Measurements from ENCODE around the gene PRKN. TPM values are rescaled to one million over a fixed set of nuclear protein-coding genes. Genes with fewer than 3 reads are reported as not detected.
A peak's percentile ranks its signal among the peaks of the same experiment; 100 is the strongest.

The PRKN gene
- total RNA-seq, 1 donor from 2014 or later = 1.3 TPM

GRCh38 chr6:161918109-161918531, 809.4 kb downstream of the PRKN start:
- peaks cover 28% of the 10 kb centered on the region for H3K4me1 ChIP-seq (ENCODE audit: insufficient read depth, low read length)
- H3K27ac ChIP-seq (ENCODE audit: low read depth, low read length) = peak overlapping the region; percentile 48
- H3K27me3 ChIP-seq (ENCODE audit: insufficient read depth, low read length) = no peaks in the 10 kb centered on the region
- H3K9me3 Mint-ChIP-seq (ENCODE audit: unreplicated experiment) = no peaks in the 10 kb centered on the region
- peak overlapping the region; percentile 53 for H3K4me3 ChIP-seq (ENCODE audit: insufficient read depth, low read depth, low read length)
- no peaks in the 10 kb centered on the region for H3K79me2 ChIP-seq (ENCODE audit: insufficient read depth, low read length)
- DNase-seq (ENCODE audit: low read depth) (peak; percentile 73), FAIRE-seq (no peak)
- peak overlapping the region; percentile 84 for H3K4me2 ChIP-seq (ENCODE audit: low read length)
- H3K36me3 ChIP-seq (ENCODE audit: insufficient read depth, low read length) = no peaks in the 10 kb centered on the region
- H4K20me1 ChIP-seq (ENCODE audit: insufficient read depth, low read length) = no peaks in the 10 kb centered on the region
- peak overlapping the region; percentile 69 for H3K9ac ChIP-seq (ENCODE audit: low read length)
- no peaks in the 10 kb centered on the region for H3K9me3 ChIP-seq (ENCODE audit: insufficient read depth, low read depth, low read length)
- H3K27me3 Mint-ChIP-seq (ENCODE audit: low read depth, unreplicated experiment) = no peaks in the 10 kb centered on the region
- H3K36me3 Mint-ChIP-seq (ENCODE audit: low read depth, unreplicated experiment) = no peaks in the 10 kb centered on the region
- H3K4me1 Mint-ChIP-seq (ENCODE audit: low read depth, unreplicated experiment) = peaks cover 13% of the 10 kb centered on the region
- TF ChIP-seq EZH2 (IDR thresholded peaks at IDR 0.05; ENCODE audit: insufficient read depth, low read length) = no peak
- TF ChIP-seq CTCF (IDR thresholded peaks at IDR 0.05; ENCODE audit: insufficient read depth, low read depth, low read length) = no peak
- no peak overlapping the region for H3K4me3 Mint-ChIP-seq (ENCODE audit: unreplicated experiment)
- no peak overlapping the region for H3K27ac Mint-ChIP-seq (ENCODE audit: unreplicated experiment)
- H2AFZ ChIP-seq (ENCODE audit: low read depth, low read length) = no peak overlapping the region

GRCh38 chr6:161917645-161918044, 809.9 kb downstream of the PRKN start:
- DNase-seq (ENCODE audit: low read depth) = peak; percentile 58
- H4K20me1 ChIP-seq (ENCODE audit: insufficient read depth, low read length) = no peaks in the 10 kb centered on the region
- no peak overlapping the region for H2AFZ ChIP-seq (ENCODE audit: low read depth, low read length)
- H3K4me3 Mint-ChIP-seq (ENCODE audit: unreplicated experiment) = no peak overlapping the region
- H3K27ac ChIP-seq (ENCODE audit: low read depth, low read length) = peak overlapping the region; percentile 48
- H3K4me1 ChIP-seq (ENCODE audit: insufficient read depth, low read length) = peaks cover 23% of the 10 kb centered on the region
- no peaks in the 10 kb centered on the region for H3K27me3 Mint-ChIP-seq (ENCODE audit: low read depth, unreplicated experiment)
- no peak overlapping the region for H3K27ac Mint-ChIP-seq (ENCODE audit: unreplicated experiment)
- H3K27me3 ChIP-seq (ENCODE audit: insufficient read depth, low read length) = no peaks in the 10 kb centered on the region
- H3K9me3 Mint-ChIP-seq (ENCODE audit: unreplicated experiment) = no peaks in the 10 kb centered on the region
- no peaks in the 10 kb centered on the region for H3K36me3 Mint-ChIP-seq (ENCODE audit: low read depth, unreplicated experiment)
- peak overlapping the region; percentile 84 for H3K4me2 ChIP-seq (ENCODE audit: low read length)
- no peaks in the 10 kb centered on the region for H3K36me3 ChIP-seq (ENCODE audit: insufficient read depth, low read length)
- H3K9ac ChIP-seq (ENCODE audit: low read length) = peak overlapping the region; percentile 69
- peak overlapping the region; percentile 53 for H3K4me3 ChIP-seq (ENCODE audit: insufficient read depth, low read depth, low read length)
- H3K9me3 ChIP-seq (ENCODE audit: insufficient read depth, low read depth, low read length) = no peaks in the 10 kb centered on the region
- peaks cover 13% of the 10 kb centered on the region for H3K4me1 Mint-ChIP-seq (ENCODE audit: low read depth, unreplicated experiment)
- FAIRE-seq = no peak
- TF ChIP-seq EZH2 (IDR thresholded peaks at IDR 0.05; ENCODE audit: insufficient read depth, low read length) (no peak), CTCF (IDR thresholded peaks at IDR 0.05; ENCODE audit: insufficient read depth, low read depth, low read length) (peak; percentile 35)
- H3K79me2 ChIP-seq (ENCODE audit: insufficient read depth, low read length) = no peaks in the 10 kb centered on the region

- Histone ChIP-seq H2AFZ (ENCODE audit: low read depth, low read length) (no peak overlapping the region), H3K4me1 (ENCODE audit: insufficient read depth, low read length) (peaks cover 14% of the 10 kb centered on the region), H4K20me1 (ENCODE audit: insufficient read depth, low read length) (no peaks in the 10 kb centered on the region), H3K36me3 (ENCODE audit: insufficient read depth, low read length) (no peaks in the 10 kb centered on the region), H3K27ac (ENCODE audit: low read depth, low read length) (no peak overlapping the region), H3K9ac (ENCODE audit: low read length) (no peak overlapping the region), H3K9me3 (ENCODE audit: insufficient read depth, low read depth, low read length) (no peaks in the 10 kb centered on the region), H3K27me3 (ENCODE audit: insufficient read depth, low read length) (no peaks in the 10 kb centered on the region), H3K4me2 (ENCODE audit: low read length) (no peak overlapping the region), H3K4me3 (ENCODE audit: insufficient read depth, low read depth, low read length) (no peak overlapping the region), H3K79me2 (ENCODE audit: insufficient read depth, low read length) (no peaks in the 10 kb centered on the region)
- no peaks in the 10 kb centered on the region for H3K9me3 Mint-ChIP-seq (ENCODE audit: unreplicated experiment)
- H3K27me3 Mint-ChIP-seq (ENCODE audit: low read depth, unreplicated experiment) = no peaks in the 10 kb centered on the region
- peaks cover 3% of the 10 kb centered on the region for H3K4me1 Mint-ChIP-seq (ENCODE audit: low read depth, unreplicated experiment)
- TF ChIP-seq EZH2 (IDR thresholded peaks at IDR 0.05; ENCODE audit: insufficient read depth, low read length) (no peak), CTCF (IDR thresholded peaks at IDR 0.05; ENCODE audit: insufficient read depth, low read depth, low read length) (no peak)
- FAIRE-seq (no peak), DNase-seq (ENCODE audit: low read depth) (no peak)
- no peak overlapping the region for H3K4me3 Mint-ChIP-seq (ENCODE audit: unreplicated experiment)
- H3K27ac Mint-ChIP-seq (ENCODE audit: unreplicated experiment) = no peak overlapping the region
- H3K36me3 Mint-ChIP-seq (ENCODE audit: low read depth, unreplicated experiment) = no peaks in the 10 kb centered on the region
Measured at GRCh38 chr6:161915456-161915964, 812.1 kb downstream of the PRKN start.
